ENCODE measurements around the gene CD36. TPM values are rescaled to one million over a fixed set of nuclear protein-coding genes. Genes with fewer than 3 reads are reported as not detected.
A peak's percentile ranks its signal among the peaks of the same experiment; 100 is the strongest.

Gene CD36
- total RNA-seq, 6 experiments from 2014 or later = 0.74 to 3.5 (median 1.1) TPM

- H3K4me1 Mint-ChIP-seq (ENCODE audit: low read depth) = peaks cover 70% of the 10 kb centered on the region
- no peaks in the 10 kb centered on the region for H3K9me3 Mint-ChIP-seq
- peak overlapping the region; percentile 77 for H3K4me3 Mint-ChIP-seq
- peak overlapping the region; percentile 95 for H3K27ac Mint-ChIP-seq
- no peak for TF ChIP-seq CTCF (IDR thresholded peaks at IDR 0.05)
- H3K36me3 Mint-ChIP-seq (ENCODE audit: low read depth) = no peaks in the 10 kb centered on the region; the same call in 1 of the 2 replicates
- no peaks in the 10 kb centered on the region for H3K27me3 Mint-ChIP-seq (ENCODE audit: insufficient read depth)
- DNase-seq = peak; percentile 99
Observed at GRCh38 chr7:80722616-80723195, 84.3 kb downstream of the CD36 start.

- TF ChIP-seq CTCF (IDR thresholded peaks at IDR 0.05) = no peak
- H3K9me3 Mint-ChIP-seq = no peaks in the 10 kb centered on the region
- peak; percentile 44 for DNase-seq
- H3K36me3 Mint-ChIP-seq (ENCODE audit: low read depth) = no peaks in the 10 kb centered on the region
- peaks cover 76% of the 10 kb centered on the region for H3K4me1 Mint-ChIP-seq (ENCODE audit: low read depth)
- peak overlapping the region; percentile 64 for H3K4me3 Mint-ChIP-seq
- peak overlapping the region; percentile 95 for H3K27ac Mint-ChIP-seq
- 0 out of 2 replicates have a peak, but pooled peaks cover 2% of the 10 kb centered on the region for H3K27me3 Mint-ChIP-seq (ENCODE audit: insufficient read depth)
Observed at GRCh38 chr7:80724249-80724871, 85.9 kb downstream of the CD36 start.

- H3K27me3 Mint-ChIP-seq (ENCODE audit: insufficient read depth) = 0 out of 2 replicates have a peak, but pooled peaks cover 2% of the 10 kb centered on the region
- no peak for TF ChIP-seq CTCF (IDR thresholded peaks at IDR 0.05)
- no peaks in the 10 kb centered on the region for H3K36me3 Mint-ChIP-seq (ENCODE audit: low read depth)
- H3K4me3 Mint-ChIP-seq = peak overlapping the region; percentile 64; the same call in 1 of the 2 replicates
- no peak for DNase-seq
- peak overlapping the region; percentile 95 for H3K27ac Mint-ChIP-seq
- peaks cover 79% of the 10 kb centered on the region for H3K4me1 Mint-ChIP-seq (ENCODE audit: low read depth)
- no peaks in the 10 kb centered on the region for H3K9me3 Mint-ChIP-seq
Observed at GRCh38 chr7:80725181-80725611, 86.8 kb downstream of the CD36 start.

Other genes starting within 250 kb of the CD36 start
- under 1 TPM in 1 of 6 experiments, not detected in 5; 0.26 TPM for gene GNAT3, start 126.6 kb upstream of the CD36 start, total RNA-seq (2021; fragmentation: NEBNext Ultra II Directional; extraction: Animal tissue kit (Norgen Biotek cat#: 25700))

All from HFFc6 (cell line).